Prostate gland (tissue), 2 donors: Measurements from ENCODE around the gene COMMD6.

Source experiments
- CTCF ChIP-seq, 4 experiments: fragments of 200-600 bp in 2 of 4; fragments of 450-650 bp in 2 of 4; sonication (generic) in 2 of 4; IDR thresholded peaks; 1 replicate in 3 of 4; 2 replicates in 1 of 4; pipeline ENCODE4 v1.5.1; 2016 to 2019; ENCODE audit warnings: antibody characterized with exemption in 4 of 4, mild to moderate bottlenecking in 2 of 4, moderate library complexity in 2 of 4
- POLR2A ChIP-seq: fragments of 450-650 bp; IDR thresholded peaks from one replicate; pipeline ENCODE4 v1.6.1; 2016; ENCODE audit warnings: antibody characterized with exemption, mild to moderate bottlenecking

DNA sequence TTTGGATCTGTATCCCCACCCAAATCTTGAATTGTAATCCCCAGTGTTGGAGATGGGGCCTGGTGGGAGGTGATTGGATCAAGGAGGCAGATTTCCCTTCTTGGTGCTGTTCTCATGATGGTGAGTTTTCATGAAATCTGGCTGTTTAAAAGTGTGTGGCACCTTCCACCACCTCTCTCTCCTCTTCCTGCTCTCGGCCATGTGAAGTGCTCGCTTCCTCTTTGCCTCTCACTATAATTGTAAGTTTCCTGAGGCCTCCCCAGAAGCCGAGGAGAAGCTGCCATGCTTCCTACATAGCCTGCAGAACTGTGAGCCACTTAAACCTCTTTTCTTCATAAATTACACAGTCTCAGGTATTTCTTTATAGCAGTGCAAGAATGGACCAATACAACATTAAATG lies 15.7 kb downstream of the COMMD6 start:
- TF ChIP-seq POLR2A (no peak), CTCF (IDR thresholded peaks at IDR 0.05) (no peak)
